ENCODE measurements around the gene DCAF10.

DNA sequence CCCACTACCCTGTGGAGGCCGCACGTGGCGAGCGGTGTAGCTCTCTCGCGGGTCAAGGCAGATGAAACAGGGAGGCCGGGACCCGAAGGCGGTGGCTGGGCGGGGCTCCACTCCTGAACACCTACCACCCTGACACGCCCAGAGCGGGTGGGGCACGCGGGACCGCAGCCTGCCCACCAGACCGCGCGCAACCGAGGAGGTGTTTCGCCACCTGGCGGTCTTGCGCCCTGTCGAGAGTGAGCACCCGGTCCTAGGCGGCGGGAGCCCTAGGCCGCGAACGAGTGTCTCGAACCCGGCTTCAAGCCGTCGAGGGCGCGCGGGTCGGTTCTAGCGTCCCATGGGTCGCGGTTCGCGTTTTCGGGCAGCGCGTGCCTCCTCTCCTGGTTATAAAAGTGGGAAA is 13.5 kb upstream of the DCAF10 start:
- no peak for TF ChIP-seq POLR2AphosphoS5 (IDR thresholded peaks at IDR 0.05; ENCODE audit: insufficient read depth in 1 of 2, low read depth in 1 of 2)
- TF ChIP-seq, protein P1, sequence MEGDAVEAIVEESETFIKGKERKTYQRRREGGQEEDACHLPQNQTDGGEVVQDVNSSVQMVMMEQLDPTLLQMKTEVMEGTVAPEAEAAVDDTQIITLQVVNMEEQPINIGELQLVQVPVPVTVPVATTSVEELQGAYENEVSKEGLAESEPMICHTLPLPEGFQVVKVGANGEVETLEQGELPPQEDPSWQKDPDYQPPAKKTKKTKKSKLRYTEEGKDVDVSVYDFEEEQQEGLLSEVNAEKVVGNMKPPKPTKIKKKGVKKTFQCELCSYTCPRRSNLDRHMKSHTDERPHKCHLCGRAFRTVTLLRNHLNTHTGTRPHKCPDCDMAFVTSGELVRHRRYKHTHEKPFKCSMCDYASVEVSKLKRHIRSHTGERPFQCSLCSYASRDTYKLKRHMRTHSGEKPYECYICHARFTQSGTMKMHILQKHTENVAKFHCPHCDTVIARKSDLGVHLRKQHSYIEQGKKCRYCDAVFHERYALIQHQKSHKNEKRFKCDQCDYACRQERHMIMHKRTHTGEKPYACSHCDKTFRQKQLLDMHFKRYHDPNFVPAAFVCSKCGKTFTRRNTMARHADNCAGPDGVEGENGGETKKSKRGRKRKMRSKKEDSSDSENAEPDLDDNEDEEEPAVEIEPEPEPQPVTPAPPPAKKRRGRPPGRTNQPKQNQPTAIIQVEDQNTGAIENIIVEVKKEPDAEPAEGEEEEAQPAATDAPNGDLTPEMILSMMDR (IDR thresholded peaks at IDR 0.05): no peak

Data from vagina (tissue), 2 donors.